HEK293T (cell line): ENCODE results near the gene TPX2.

Experiments
- CTCF ChIA-PET: fragments of 350-600 bp; formaldehyde crosslinking; extraction: SDS; loops from one replicate; lab custom pipeline; 2021; ENCODE audit warnings: antibody characterized with exemption, inconsistent platforms; lab: Yijun Ruan, JAX
- POLR2A ChIA-PET: fragments of 350-600 bp; formaldehyde crosslinking; extraction: SDS; loops from one replicate; lab custom pipeline; 2020; ENCODE audit warnings: antibody characterized with exemption, inconsistent platforms; lab: Yijun Ruan, JAX
- DNase-seq: peaks from one replicate; pipeline ENCODE4 v3.0.0; 2012; ENCODE audit warnings: mixed read lengths; ENCODE audit errors: extremely low spot score
- ARNT ChIP-seq: fragments of 450-650 bp; IDR thresholded peaks from 2 replicates; pipeline ENCODE4 v1.6.1; 2017; ENCODE audit warnings: mild to moderate bottlenecking
- BHLHE40 ChIP-seq: fragments of 450-650 bp; IDR thresholded peaks from 2 replicates; pipeline ENCODE4 v1.6.1; 2016; ENCODE audit warnings: mild to moderate bottlenecking, moderate library complexity, borderline replicate concordance
- CTBP1 ChIP-seq: fragments of 450-650 bp; IDR thresholded peaks from 2 replicates; pipeline ENCODE4 v1.6.1; 2016; ENCODE audit warnings: borderline replicate concordance
- ELF4 ChIP-seq: fragments of 450-650 bp; IDR thresholded peaks from 2 replicates; pipeline ENCODE4 v1.6.1; 2017; ENCODE audit warnings: antibody characterized with exemption
- FOXA1 ChIP-seq: fragments of 450-650 bp; IDR thresholded peaks from 2 replicates; pipeline ENCODE4 v1.6.1; 2016; ENCODE audit warnings: mild to moderate bottlenecking
- FOXK2 ChIP-seq: fragments of 450-650 bp; IDR thresholded peaks from 2 replicates; pipeline ENCODE4 v1.6.1; 2016; ENCODE audit warnings: mild to moderate bottlenecking
- FOXM1 ChIP-seq: fragments of 450-650 bp; IDR thresholded peaks from 2 replicates; pipeline ENCODE4 v1.6.1; 2017; ENCODE audit warnings: mild to moderate bottlenecking, borderline replicate concordance
- HDGF ChIP-seq: fragments of 450-650 bp; IDR thresholded peaks from 2 replicates; pipeline ENCODE4 v1.6.1; 2017; ENCODE audit warnings: antibody characterized with exemption, borderline replicate concordance
- L3MBTL2 ChIP-seq: fragments of 450-650 bp; conservative IDR thresholded peaks from 2 replicates; pipeline ENCODE4 v1.6.1; 2016; ENCODE audit warnings: mild to moderate bottlenecking
- LEF1 ChIP-seq: fragments of 450-650 bp; IDR thresholded peaks from 2 replicates; pipeline ENCODE4 v1.6.1; 2017; ENCODE audit warnings: mild to moderate bottlenecking, borderline replicate concordance
- NFRKB ChIP-seq: fragments of 450-650 bp; IDR thresholded peaks from 2 replicates; pipeline ENCODE4 v1.6.1; 2016; ENCODE audit warnings: mild to moderate bottlenecking, moderate library complexity
- SP1 ChIP-seq: fragments of 450-650 bp; IDR thresholded peaks from 2 replicates; pipeline ENCODE4 v1.6.1; 2017
- SUZ12 ChIP-seq: fragments of 450-650 bp; IDR thresholded peaks from 2 replicates; pipeline ENCODE4 v1.6.1; 2016; ENCODE audit warnings: mild to moderate bottlenecking
- TARDBP ChIP-seq: fragments of 450-650 bp; IDR thresholded peaks from 2 replicates; pipeline ENCODE4 v1.6.1; 2016
- ZNF384 ChIP-seq: fragments of 450-650 bp; IDR thresholded peaks from 2 replicates; pipeline ENCODE4 v1.6.1; 2016
- TF ChIP-seq, protein P1 (sequence below): fragments of 450-650 bp; IDR thresholded peaks from 2 replicates; pipeline ENCODE4 v1.6.1; 2016

TPX2 gene

DNA sequence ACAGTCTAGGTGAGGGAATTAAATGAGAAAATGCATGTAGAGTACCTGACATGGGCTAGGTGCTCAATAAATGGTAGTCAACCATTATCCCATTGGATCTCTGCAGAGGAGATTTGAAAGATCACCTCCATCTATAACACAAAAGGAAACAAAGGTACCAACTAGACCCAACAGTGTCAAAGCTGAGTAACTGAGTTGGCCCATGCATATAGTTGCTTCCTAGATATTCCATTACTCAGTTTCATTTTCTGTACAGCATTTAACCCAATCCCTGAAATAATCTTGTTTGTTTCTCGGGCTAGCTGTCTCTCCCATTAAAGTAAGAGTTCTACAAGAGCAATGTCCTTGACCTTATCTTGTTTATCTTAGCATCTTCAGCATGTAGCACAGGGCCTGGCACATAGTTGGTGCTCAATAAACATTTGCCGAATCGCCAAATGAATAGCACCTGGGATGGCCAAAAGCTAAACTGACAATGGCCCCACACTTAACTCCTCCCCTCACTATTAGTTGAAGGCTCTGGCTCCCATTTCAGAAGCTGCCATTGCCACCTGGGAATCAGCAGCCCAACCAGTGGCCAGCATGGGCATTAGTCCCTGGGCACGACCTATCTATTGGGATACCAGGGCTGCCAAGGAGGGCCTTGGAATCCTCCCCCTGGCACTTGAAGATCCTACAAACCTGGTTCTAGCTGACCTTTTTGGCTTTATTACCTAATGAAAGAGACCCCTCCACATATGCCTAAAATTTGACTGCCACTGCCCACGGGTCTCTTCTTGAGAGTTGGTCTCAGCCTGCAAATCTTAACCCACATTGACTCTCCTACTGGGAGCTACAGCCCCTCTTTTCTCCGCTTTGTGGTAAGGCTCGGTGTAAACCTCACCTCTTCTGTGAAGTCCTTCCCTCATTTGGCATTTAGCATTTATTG is 39.0 kb upstream of the TPX2 start:
- DNase-seq: no peak
- TF ChIP-seq FOXA1 (no peak), ZNF384 (no peak), ARNT (no peak), BHLHE40 (no peak), CTBP1 (no peak), NFRKB (no peak), L3MBTL2 (no peak), FOXM1 (no peak), TARDBP (no peak), LEF1 (no peak), HDGF (no peak), ELF4 (no peak)
- CTCF ChIA-PET: interaction anchor here (2.0 kb wide), 1 partner anchor 38 kb away, joined by 8 read pairs; no protein-coding TSS in a partner anchor
- POLR2A ChIA-PET: interaction anchor here (1.0 kb wide), 1 partner anchor 24 kb away, joined by 5 read pairs; no protein-coding TSS in a partner anchor

DNA sequence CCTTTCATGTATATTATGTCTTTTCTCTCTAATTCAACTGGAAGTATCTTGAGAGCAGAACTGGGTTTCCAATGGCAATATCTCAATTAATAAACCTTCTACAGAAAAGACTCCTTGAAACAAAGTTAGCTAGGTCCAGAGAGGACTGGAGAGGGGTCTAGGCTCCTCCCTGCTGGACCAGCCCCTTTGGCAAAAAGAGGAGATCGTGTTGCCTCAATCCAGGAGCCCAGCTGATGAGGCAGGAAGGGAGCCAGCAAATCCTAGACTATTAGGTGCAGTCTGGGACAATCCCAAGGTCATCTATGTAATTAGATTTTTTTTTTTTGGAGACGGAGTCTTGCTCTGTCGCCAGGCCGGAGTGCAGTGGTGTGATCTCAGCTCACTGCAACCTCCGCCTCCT is 38.3 kb upstream of the TPX2 start:
- ChIA-PET CTCF (interaction anchor here (0.7 kb wide), 1 partner anchor 16 kb away, joined by 3 read pairs; no protein-coding TSS in a partner anchor), POLR2A (no interaction called here)
- no peak for DNase-seq
- TF ChIP-seq, protein P1, sequence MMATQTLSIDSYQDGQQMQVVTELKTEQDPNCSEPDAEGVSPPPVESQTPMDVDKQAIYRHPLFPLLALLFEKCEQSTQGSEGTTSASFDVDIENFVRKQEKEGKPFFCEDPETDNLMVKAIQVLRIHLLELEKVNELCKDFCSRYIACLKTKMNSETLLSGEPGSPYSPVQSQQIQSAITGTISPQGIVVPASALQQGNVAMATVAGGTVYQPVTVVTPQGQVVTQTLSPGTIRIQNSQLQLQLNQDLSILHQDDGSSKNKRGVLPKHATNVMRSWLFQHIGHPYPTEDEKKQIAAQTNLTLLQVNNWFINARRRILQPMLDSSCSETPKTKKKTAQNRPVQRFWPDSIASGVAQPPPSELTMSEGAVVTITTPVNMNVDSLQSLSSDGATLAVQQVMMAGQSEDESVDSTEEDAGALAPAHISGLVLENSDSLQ: no peak
- TF ChIP-seq FOXK2 (no peak), ZNF384 (no peak)

DNA sequence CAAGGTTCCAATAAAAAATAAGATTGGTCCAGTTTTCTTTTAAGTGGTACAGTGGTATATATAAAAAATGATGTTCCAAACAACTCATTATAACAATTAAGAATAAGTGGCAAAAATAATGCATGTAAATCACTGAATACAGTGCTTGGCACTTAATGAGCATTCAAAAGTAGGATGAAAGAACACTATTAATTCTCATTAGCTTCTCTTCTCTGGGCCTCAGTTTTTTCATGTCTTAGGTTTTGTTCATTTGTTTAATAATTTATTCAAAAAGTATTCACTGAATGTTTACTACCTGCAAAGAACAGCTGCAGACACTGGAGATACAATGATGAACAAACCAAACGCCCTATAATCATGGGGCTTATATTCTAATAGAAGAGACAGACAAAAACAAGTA is 37.5 kb upstream of the TPX2 start:
- no peak for TF ChIP-seq FOXK2
- TF ChIP-seq L3MBTL2: no peak
- TF ChIP-seq, protein P1: no peak
- no peak for TF ChIP-seq ZNF384
- no peak for TF ChIP-seq ARNT
- TF ChIP-seq TARDBP: no peak
- TF ChIP-seq NFRKB: no peak
- TF ChIP-seq CTBP1: no peak
- TF ChIP-seq FOXM1: no peak
- TF ChIP-seq SUZ12: no peak
- no peak for TF ChIP-seq ELF4
- no peak for TF ChIP-seq SP1
- no peak for TF ChIP-seq BHLHE40
- TF ChIP-seq FOXA1: no peak
- no peak for TF ChIP-seq HDGF
- CTCF ChIA-PET: interaction anchor here (0.7 kb wide), 1 partner anchor 17 kb away, joined by 3 read pairs; no protein-coding TSS in a partner anchor
- DNase-seq: no peak
- POLR2A ChIA-PET: no interaction called here

DNA sequence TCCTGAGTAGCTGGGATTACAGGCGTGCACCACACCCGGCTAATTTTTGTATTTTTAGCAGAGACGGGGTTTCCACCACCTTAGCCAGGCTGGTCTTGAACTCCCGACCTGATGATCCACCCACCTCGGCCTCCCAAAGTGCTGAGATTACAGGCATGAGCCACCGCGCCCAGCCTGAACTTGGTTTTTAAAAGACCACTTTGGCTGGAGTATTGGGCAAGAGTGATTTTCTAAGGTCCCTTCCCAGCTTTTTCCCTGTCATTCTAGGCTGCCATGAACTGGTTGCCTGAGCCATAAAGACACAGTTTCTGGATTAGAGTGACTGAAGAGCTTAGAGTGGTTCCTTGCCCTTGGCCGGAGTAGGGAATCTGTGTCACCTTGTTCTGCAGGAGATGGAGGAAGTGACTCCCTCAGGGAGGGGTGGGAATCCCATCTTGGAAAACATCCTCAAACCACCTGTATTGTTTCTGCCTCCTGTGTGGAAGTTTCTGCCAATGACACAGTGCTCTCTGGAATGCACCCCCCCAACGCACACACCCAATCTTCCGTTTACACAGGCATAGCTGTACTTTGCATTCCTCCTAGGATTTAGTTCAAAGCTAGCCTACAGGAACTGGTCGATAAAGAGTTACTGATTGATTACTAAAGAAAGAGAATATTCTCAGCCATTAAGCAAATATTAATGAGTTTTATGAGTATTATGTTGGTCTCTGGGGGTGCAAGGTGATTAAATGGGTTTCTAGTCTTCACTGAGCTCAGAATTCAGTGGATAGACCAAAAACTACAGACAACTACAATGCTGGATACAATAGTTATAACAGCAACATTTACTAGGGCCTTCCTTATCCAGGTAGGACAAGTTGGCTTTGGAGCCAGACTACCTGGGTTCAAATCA is 34.6 kb upstream of the TPX2 start:
- TF ChIP-seq FOXK2 (no peak), NFRKB (no peak), HDGF (no peak), FOXM1 (no peak), BHLHE40 (no peak), ELF4 (no peak), ZNF384 (no peak), CTBP1 (no peak), SP1 (no peak), LEF1 (no peak), FOXA1 (no peak), ARNT (no peak), TARDBP (no peak), SUZ12 (no peak), L3MBTL2 (no peak)
- TF ChIP-seq, protein P1: no peak
- no peak for DNase-seq
- CTCF ChIA-PET: interaction anchor here (1.4 to 1.6 kb wide), 2 partner anchors 19 to 43 kb away, joined by 5 to 7 read pairs; no protein-coding TSS in a partner anchor
- POLR2A ChIA-PET: no interaction called here

DNA sequence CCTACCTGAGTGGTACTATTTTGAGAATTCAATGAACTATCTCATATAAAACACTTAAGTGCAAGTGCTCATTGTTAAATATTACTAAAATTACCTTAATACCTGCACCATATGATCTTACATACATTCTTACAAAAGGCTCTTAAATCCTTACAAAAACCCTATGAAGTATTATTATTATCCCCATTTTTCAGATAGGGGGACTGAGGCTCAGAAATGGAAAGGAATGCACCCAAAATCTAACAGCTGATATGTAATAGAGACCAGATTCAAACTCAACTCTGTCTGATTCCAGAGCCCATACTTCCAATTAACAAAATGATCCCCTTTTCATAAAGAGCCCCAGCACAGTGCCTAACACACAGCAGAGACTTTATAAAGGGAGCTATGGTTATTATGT is 33.9 kb upstream of the TPX2 start:
- POLR2A ChIA-PET: no interaction called here

More for the DNA sequence above, 33.9 kb upstream of the TPX2 start:
- no peak for DNase-seq
- no peak for TF ChIP-seq ELF4
- no peak for TF ChIP-seq BHLHE40
- TF ChIP-seq ZNF384: no peak
- TF ChIP-seq SUZ12: no peak
- CTCF ChIA-PET: interaction anchor here (1.4 to 1.6 kb wide), 2 partner anchors 19 to 44 kb away, joined by 5 to 7 read pairs; no protein-coding TSS in a partner anchor
